ENCODE results near the gene SGTB.
A peak's percentile ranks its signal among the peaks of the same experiment; 100 is the strongest.

DNA sequence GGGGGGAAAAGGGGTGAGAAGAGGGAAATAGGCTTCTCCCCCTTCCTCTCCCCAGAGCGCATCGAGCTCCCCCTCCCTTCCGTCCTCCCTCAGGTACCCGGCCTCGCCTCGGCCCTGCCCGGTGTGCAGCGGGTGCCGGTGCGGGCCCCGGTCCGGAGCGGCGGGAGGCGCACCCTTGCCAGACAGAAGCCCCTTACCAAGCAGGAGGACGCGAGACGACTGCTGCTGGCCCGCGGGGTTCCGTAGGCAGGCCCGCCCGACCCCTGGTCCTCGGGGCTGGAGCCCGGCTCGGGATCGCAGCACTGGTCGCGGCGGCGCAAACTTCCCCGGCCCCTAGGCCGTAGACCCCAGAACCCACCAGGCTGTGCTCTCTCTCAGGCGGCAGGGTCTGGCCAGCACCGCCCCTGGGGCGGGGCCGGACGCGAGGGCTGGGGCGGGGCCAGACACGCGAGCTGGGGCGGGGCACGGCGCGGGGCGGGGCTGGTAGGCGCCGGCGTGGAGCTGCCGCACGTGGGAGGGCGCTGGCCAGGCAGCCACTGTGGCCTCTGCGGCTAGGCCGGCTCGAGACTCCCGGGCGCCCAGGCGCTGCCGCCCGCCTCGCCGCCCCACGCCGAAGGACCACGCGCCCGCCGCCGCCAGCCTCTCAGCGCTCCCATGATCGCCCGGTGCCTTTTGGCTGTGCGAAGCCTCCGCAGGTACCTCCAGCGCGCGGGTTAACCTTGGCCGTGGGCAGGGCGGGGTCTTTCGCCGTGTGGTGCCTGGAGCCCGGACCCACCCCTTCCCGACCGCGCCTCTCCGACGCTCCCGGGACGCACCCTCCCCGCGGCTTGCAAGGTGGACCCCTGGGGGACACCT lies at the start of gene SGTB, which contains the start of gene NLN:
- TF ChIP-seq CTCF (IDR thresholded peaks at IDR 0.05; ENCODE audit: control extremely low read depth in 1 of 3, insufficient read depth in 1 of 3, low read depth in 1 of 3, low read length in 3 of 3) (no peak), TAF1 (IDR thresholded peaks at IDR 0.05; ENCODE audit: low read depth, low read length) (peak; percentile 75), POLR2AphosphoS5 (IDR thresholded peaks at IDR 0.05; ENCODE audit: low read depth, low read length) (0 out of 2 replicates have a peak, but pooled peaks have one; percentile 57), BACH1 (IDR thresholded peaks at IDR 0.05; ENCODE audit: low read length) (peak; percentile 19), GTF2F1 (IDR thresholded peaks at IDR 0.05; ENCODE audit: borderline replicate concordance, low read depth, low read length) (0 out of 2 replicates have a peak, but pooled peaks have one; percentile 12), POLR2A (IDR thresholded peaks at IDR 0.05; ENCODE audit: control extremely low read depth in 1 of 2, low read depth in 2 of 2, low read length in 2 of 2) (peak; percentile 72 to 92), CHD2 (IDR thresholded peaks at IDR 0.05; ENCODE audit: low read length) (no peak), JUND (IDR thresholded peaks at IDR 0.05; ENCODE audit: low read length) (no peak), PHF8 (conservative IDR thresholded peaks at IDR 0.05; ENCODE audit: low read depth, low read length) (peak; percentile 80; the same call in 1 of the 2 replicates), EZH2 (IDR thresholded peaks at IDR 0.05; ENCODE audit: low read depth, low read length, severe bottlenecking) (no peak), FOSL1 (IDR thresholded peaks at IDR 0.05; ENCODE audit: insufficient read depth, low read depth, low read length) (no peak), TEAD4 (IDR thresholded peaks at IDR 0.05; ENCODE audit: low read depth, low read length) (no peak)
- TF ChIP-seq, protein P1, sequence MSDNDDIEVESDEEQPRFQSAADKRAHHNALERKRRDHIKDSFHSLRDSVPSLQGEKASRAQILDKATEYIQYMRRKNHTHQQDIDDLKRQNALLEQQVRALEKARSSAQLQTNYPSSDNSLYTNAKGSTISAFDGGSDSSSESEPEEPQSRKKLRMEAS (IDR thresholded peaks at IDR 0.05): peak; percentile 37
- TF ChIP-seq, protein P2, sequence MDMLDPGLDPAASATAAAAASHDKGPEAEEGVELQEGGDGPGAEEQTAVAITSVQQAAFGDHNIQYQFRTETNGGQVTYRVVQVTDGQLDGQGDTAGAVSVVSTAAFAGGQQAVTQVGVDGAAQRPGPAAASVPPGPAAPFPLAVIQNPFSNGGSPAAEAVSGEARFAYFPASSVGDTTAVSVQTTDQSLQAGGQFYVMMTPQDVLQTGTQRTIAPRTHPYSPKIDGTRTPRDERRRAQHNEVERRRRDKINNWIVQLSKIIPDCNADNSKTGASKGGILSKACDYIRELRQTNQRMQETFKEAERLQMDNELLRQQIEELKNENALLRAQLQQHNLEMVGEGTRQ (IDR thresholded peaks at IDR 0.05; ENCODE audit: low read length): no peak
